OCI-LY1 (cell line): Measurements from ENCODE around the gene CHRNA4.

Experiments used
- EZH2 ChIP-seq: fragments of 200-600 bp; sonication (generic), shearing (Covaris generic); IDR thresholded peaks from 2 replicates; pipeline ENCODE4 v1.8.0; 2017; ENCODE audit warnings: borderline replicate concordance, mixed run types, mild to moderate bottlenecking, antibody characterized with exemption, low read length, moderate library complexity, mixed read lengths
- TF ChIP-seq, protein P1 (sequence below): fragments of 200-600 bp; sonication (generic), shearing (Covaris generic); IDR thresholded peaks from 2 replicates; pipeline ENCODE4 v1.5.1; 2017; ENCODE audit warnings: mild to moderate bottlenecking, antibody characterized with exemption, low read length, moderate library complexity, mixed read lengths

DNA sequence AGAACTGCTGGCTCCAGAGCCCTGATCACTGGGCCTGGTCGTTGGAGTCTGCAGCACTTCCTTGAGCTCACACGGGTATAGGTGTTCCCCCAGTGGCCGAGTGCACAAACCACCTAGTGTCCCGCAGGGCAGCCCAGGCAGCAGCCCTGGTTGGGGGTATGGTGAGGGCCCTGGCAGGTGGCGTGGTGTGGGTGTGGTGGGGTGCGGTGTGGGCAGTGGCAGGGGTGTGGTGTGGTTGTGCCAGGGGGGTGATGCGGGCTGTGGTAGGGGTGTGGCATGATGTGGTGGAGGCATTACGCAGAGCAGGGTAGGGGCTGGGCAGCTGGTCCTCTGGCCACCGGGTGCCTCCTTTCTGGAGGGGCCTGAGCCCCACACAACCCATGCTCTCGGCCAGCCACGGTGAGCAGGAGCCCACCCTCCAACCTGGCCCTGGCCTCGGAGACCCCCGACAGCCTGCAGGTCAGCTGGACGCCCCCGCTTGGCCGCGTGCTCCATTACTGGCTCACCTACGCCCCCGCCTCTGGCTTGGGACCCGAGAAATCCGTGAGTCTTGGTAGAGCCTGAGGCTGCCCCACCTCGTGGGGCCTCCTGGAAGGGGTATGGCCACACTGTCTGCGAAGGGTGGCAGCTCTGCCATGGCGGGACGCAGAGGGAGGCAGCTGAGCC, 47.7 kb downstream of the CHRNA4 start:
- TF ChIP-seq, protein P1, sequence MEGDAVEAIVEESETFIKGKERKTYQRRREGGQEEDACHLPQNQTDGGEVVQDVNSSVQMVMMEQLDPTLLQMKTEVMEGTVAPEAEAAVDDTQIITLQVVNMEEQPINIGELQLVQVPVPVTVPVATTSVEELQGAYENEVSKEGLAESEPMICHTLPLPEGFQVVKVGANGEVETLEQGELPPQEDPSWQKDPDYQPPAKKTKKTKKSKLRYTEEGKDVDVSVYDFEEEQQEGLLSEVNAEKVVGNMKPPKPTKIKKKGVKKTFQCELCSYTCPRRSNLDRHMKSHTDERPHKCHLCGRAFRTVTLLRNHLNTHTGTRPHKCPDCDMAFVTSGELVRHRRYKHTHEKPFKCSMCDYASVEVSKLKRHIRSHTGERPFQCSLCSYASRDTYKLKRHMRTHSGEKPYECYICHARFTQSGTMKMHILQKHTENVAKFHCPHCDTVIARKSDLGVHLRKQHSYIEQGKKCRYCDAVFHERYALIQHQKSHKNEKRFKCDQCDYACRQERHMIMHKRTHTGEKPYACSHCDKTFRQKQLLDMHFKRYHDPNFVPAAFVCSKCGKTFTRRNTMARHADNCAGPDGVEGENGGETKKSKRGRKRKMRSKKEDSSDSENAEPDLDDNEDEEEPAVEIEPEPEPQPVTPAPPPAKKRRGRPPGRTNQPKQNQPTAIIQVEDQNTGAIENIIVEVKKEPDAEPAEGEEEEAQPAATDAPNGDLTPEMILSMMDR: no peak
- TF ChIP-seq EZH2: no peak
